HUES48 (cell line): ENCODE measurements around the gene CLSTN2.

Source experiments
- H3K27ac ChIP-seq: one replicate; pipeline ENCODE4 v1.7.0; 2013; ENCODE audit warnings: low read depth, low read length, inconsistent platforms
- H3K27me3 ChIP-seq: 2 replicates; pipeline ENCODE4 v1.6.1; 2013; ENCODE audit warnings: mild to moderate bottlenecking, low read length; ENCODE audit not compliant: control insufficient read depth, insufficient read depth
- H3K36me3 ChIP-seq: 2 replicates; pipeline ENCODE4 v1.6.1; 2013; ENCODE audit warnings: low read length; ENCODE audit not compliant: control insufficient read depth, insufficient read depth
- H3K4me1 ChIP-seq: 2 replicates; pipeline ENCODE4 v1.6.1; 2013; ENCODE audit warnings: mild to moderate bottlenecking, low read length; ENCODE audit not compliant: control insufficient read depth, insufficient read depth
- H3K4me3 ChIP-seq: 2 replicates; pipeline ENCODE4 v1.5.1; 2013; ENCODE audit warnings: mild to moderate bottlenecking, low read depth, low read length
- H3K9ac ChIP-seq: 2 replicates; pipeline ENCODE4 v1.6.1; 2013; ENCODE audit warnings: mild to moderate bottlenecking, low read depth, low read length, moderate library complexity
- H3K9me3 ChIP-seq: 2 replicates; pipeline ENCODE4 v1.6.1; 2013; ENCODE audit warnings: low read length; ENCODE audit not compliant: control insufficient read depth, insufficient read depth

Gene CLSTN2

GRCh38 chr3:140285380-140285779, 350.4 kb downstream of the CLSTN2 start:
- Histone ChIP-seq H3K27ac (no peak overlapping the region), H3K36me3 (no peaks in the 10 kb centered on the region), H3K9ac (no peak overlapping the region), H3K4me3 (no peak overlapping the region), H3K9me3 (no peaks in the 10 kb centered on the region), H3K27me3 (no peaks in the 10 kb centered on the region), H3K4me1 (peaks cover 14% of the 10 kb centered on the region)

GRCh38 chr3:140288595-140288994, 353.6 kb downstream of the CLSTN2 start:
- Histone ChIP-seq H3K36me3 (no peaks in the 10 kb centered on the region), H3K27ac (no peak overlapping the region), H3K4me1 (peaks cover 14% of the 10 kb centered on the region), H3K9me3 (no peaks in the 10 kb centered on the region), H3K9ac (no peak overlapping the region), H3K4me3 (no peak overlapping the region), H3K27me3 (no peaks in the 10 kb centered on the region)

GRCh38 chr3:140290105-140290504, 355.1 kb downstream of the CLSTN2 start:
- Histone ChIP-seq H3K27ac (no peak overlapping the region), H3K36me3 (no peaks in the 10 kb centered on the region), H3K9ac (no peak overlapping the region), H3K9me3 (no peaks in the 10 kb centered on the region), H3K27me3 (no peaks in the 10 kb centered on the region), H3K4me3 (no peak overlapping the region), H3K4me1 (peaks cover 5% of the 10 kb centered on the region; the same call in 1 of the 2 replicates)

- no peaks in the 10 kb centered on the region for H3K36me3 ChIP-seq
- H3K27ac ChIP-seq, result no peak overlapping the region
- H3K4me3 ChIP-seq, result no peak overlapping the region
- H3K9me3 ChIP-seq, result no peaks in the 10 kb centered on the region
- H3K27me3 ChIP-seq, result no peaks in the 10 kb centered on the region
- peaks cover 13% of the 10 kb centered on the region for H3K4me1 ChIP-seq
- no peak overlapping the region for H3K9ac ChIP-seq
Measured at GRCh38 chr3:140292170-140292569, 357.2 kb downstream of the CLSTN2 start.

GRCh38 chr3:140292684-140293083, 357.7 kb downstream of the CLSTN2 start:
- no peak overlapping the region for H3K9ac ChIP-seq
- H3K9me3 ChIP-seq, result no peaks in the 10 kb centered on the region

GRCh38 chr3:140294058-140294457, 359.1 kb downstream of the CLSTN2 start:
- no peak overlapping the region for H3K9ac ChIP-seq
- no peaks in the 10 kb centered on the region for H3K27me3 ChIP-seq
- H3K36me3 ChIP-seq, result no peaks in the 10 kb centered on the region
- no peaks in the 10 kb centered on the region for H3K9me3 ChIP-seq
- H3K27ac ChIP-seq, result no peak overlapping the region
- peaks cover 27% of the 10 kb centered on the region for H3K4me1 ChIP-seq
- H3K4me3 ChIP-seq, result no peak overlapping the region

More at GRCh38 chr3:140292684-140293083, 357.7 kb downstream of the CLSTN2 start:
- H3K36me3 ChIP-seq, result no peaks in the 10 kb centered on the region
- no peaks in the 10 kb centered on the region for H3K27me3 ChIP-seq
- H3K4me1 ChIP-seq, result peaks cover 18% of the 10 kb centered on the region
- H3K27ac ChIP-seq, result no peak overlapping the region
- H3K4me3 ChIP-seq, result no peak overlapping the region

- Histone ChIP-seq H3K9ac (no peak overlapping the region), H3K27ac (no peak overlapping the region), H3K9me3 (no peaks in the 10 kb centered on the region), H3K4me1 (peaks cover 37% of the 10 kb centered on the region), H3K36me3 (no peaks in the 10 kb centered on the region), H3K27me3 (no peaks in the 10 kb centered on the region), H3K4me3 (no peak overlapping the region)
Measured at GRCh38 chr3:140296796-140297352, 361.9 kb downstream of the CLSTN2 start.

GRCh38 chr3:140298043-140298442, 363.1 kb downstream of the CLSTN2 start:
- Histone ChIP-seq H3K4me3 (no peak overlapping the region), H3K27ac (peak overlapping the region; percentile 33), H3K27me3 (no peaks in the 10 kb centered on the region), H3K4me1 (peaks cover 37% of the 10 kb centered on the region), H3K9ac (no peak overlapping the region), H3K9me3 (no peaks in the 10 kb centered on the region), H3K36me3 (no peaks in the 10 kb centered on the region)

GRCh38 chr3:140298569-140299070, 363.6 kb downstream of the CLSTN2 start:
- H3K27ac ChIP-seq, result peak overlapping the region; percentile 39

GRCh38 chr3:140303875-140304274, 368.9 kb downstream of the CLSTN2 start:
- no peaks in the 10 kb centered on the region for H3K36me3 ChIP-seq
- H3K27me3 ChIP-seq, result no peaks in the 10 kb centered on the region
- H3K4me1 ChIP-seq, result peaks cover 12% of the 10 kb centered on the region
- H3K27ac ChIP-seq, result no peak overlapping the region
- no peak overlapping the region for H3K9ac ChIP-seq
- no peaks in the 10 kb centered on the region for H3K9me3 ChIP-seq
- H3K4me3 ChIP-seq, result no peak overlapping the region

More at GRCh38 chr3:140298569-140299070, 363.6 kb downstream of the CLSTN2 start:
- Histone ChIP-seq H3K27me3 (no peaks in the 10 kb centered on the region), H3K4me1 (peaks cover 37% of the 10 kb centered on the region), H3K9ac (no peak overlapping the region), H3K9me3 (no peaks in the 10 kb centered on the region), H3K36me3 (no peaks in the 10 kb centered on the region), H3K4me3 (no peak overlapping the region)

GRCh38 chr3:140308535-140308934, 373.6 kb downstream of the CLSTN2 start:
- Histone ChIP-seq H3K9me3 (no peaks in the 10 kb centered on the region), H3K9ac (no peak overlapping the region), H3K4me3 (no peak overlapping the region), H3K36me3 (no peaks in the 10 kb centered on the region), H3K27ac (no peak overlapping the region), H3K27me3 (no peaks in the 10 kb centered on the region), H3K4me1 (no peaks in the 10 kb centered on the region)
